Measurements from ENCODE around the gene UBALD2.

DNA sequence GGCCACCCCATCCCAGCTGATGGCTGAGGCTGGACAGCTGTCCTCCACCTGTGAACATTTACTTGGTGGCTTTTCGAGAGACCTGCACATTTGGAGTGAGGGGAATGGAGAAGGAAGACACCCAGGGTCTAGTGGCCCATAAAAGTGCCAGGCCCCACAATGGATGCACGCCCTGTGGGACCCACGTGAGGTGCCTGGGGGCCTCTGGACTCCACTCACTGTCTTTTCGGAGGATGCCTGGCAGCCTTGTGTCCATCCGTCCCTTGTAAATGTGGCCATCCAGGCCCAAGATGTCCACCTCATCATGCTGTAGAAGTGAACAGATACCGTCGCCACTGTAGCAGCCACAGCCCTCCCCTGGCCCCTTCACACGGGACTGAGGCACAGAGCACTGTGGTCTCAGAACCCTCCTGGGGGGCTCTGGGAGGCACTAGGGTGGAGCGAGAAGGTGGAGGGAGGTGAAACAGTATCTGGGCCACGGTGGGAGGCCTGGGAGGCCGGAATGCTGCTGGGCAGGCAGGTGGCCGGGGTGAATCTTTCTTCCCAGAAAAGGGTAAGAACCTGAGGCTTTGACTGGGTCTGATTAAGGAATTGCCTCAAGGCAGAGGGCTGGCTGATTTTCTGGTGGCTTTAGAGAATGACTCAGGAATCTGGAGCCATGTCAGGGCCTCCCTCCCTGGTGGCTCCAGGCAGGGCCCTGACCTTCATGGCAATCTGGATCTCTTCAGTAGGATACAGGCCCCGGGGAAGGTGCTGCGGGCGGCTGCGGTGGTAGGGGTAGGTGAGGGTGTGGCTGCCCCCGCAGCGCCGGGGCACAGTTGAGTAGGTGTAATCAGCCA is 11.5 kb downstream of the UBALD2 start:
- TF ChIP-seq CTCF (IDR thresholded peaks at IDR 0.05) (no peak), POLR2A (IDR thresholded peaks at IDR 0.05) (no peak), POLR2AphosphoS5 (IDR thresholded peaks at IDR 0.05) (no peak)
